GOT3 (cell line): ENCODE measurements around the gene JUND.

Source experiments
- DNase-seq: peaks from one replicate; lab custom pipeline; 2025; ENCODE audit warnings: mixed read lengths; lab: John Stamatoyannopoulos, UW

Gene JUND

GRCh38 chr19:18308051-18308947, 26.9 kb upstream of the JUND start:
- DNase-seq, result no peak

GRCh38 chr19:18307271-18307681, 25.9 kb upstream of the JUND start:
- DNase-seq, result no peak

GRCh38 chr19:18306888-18307260, 25.5 kb upstream of the JUND start:
- no peak for DNase-seq

GRCh38 chr19:18306209-18306887, 24.9 kb upstream of the JUND start:
- DNase-seq, result no peak

GRCh38 chr19:18304458-18305310, 23.3 kb upstream of the JUND start:
- no peak for DNase-seq

GRCh38 chr19:18304208-18304457, 22.7 kb upstream of the JUND start:
- DNase-seq, result no peak

- no peak for DNase-seq
Observed at GRCh38 chr19:18301718-18302111, 20.3 kb upstream of the JUND start.

- peak; percentile 25 for DNase-seq
Observed at GRCh38 chr19:18300930-18301717, 19.7 kb upstream of the JUND start.

- DNase-seq, result no peak
Observed at GRCh38 chr19:18299654-18300053, 18.2 kb upstream of the JUND start.

- no peak for DNase-seq
Observed at GRCh38 chr19:18298601-18299000, 17.2 kb upstream of the JUND start.

- no peak for DNase-seq
Observed at GRCh38 chr19:18297308-18297707, 15.9 kb upstream of the JUND start.

- DNase-seq, result no peak
Observed at GRCh38 chr19:18295034-18295451, 13.6 kb upstream of the JUND start.

GRCh38 chr19:18294467-18294864, 13.0 kb upstream of the JUND start:
- no peak for DNase-seq

GRCh38 chr19:18293642-18294466, 12.4 kb upstream of the JUND start:
- no peak for DNase-seq

GRCh38 chr19:18292810-18293641, 11.6 kb upstream of the JUND start:
- no peak for DNase-seq

- DNase-seq, result no peak
Observed at GRCh38 chr19:18292462-18292809, 11.0 kb upstream of the JUND start.

GRCh38 chr19:18291590-18292461, 10.4 kb upstream of the JUND start:
- no peak for DNase-seq

GRCh38 chr19:18291019-18291524, 9.7 kb upstream of the JUND start:
- DNase-seq, result no peak
